Measurements from ENCODE around the gene MGAT4B.
A peak's percentile ranks its signal among the peaks of the same experiment; 100 is the strongest.

The MGAT4B gene

GRCh38 chr5:179825655-179826182 is 19.1 kb upstream of the MGAT4B start:
- no peak for DNase-seq

GRCh38 chr5:179824745-179825112 is 18.1 kb upstream of the MGAT4B start:
- DNase-seq, result no peak

GRCh38 chr5:179823937-179824744 is 17.5 kb upstream of the MGAT4B start:
- DNase-seq, result no peak

DNA sequence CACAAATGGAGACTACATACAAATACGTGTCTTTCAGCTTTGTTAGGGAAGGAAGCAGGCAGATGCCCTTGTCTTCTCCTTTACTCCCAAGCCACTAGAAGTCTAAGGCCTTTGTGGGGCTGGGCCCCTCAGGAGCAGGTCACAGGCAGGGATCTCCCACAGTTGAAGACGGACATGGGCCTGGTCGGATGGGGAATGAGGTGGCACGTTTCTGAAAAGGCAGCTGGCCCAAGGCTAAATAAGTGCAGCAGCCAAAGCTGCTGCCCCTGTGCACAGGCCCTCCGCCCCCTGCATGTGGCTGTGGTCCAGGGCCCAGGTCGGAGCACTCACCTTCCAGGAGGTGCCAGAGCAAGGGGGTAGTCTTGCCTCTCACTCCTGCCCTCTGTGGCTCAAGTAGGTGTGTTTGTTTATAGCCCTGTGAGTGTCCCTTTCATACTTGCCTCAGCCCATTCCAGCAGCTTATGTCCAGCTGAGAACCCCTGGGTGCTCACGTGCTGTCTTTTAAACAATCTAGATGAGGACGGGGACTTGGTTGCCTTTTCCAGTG is 15.9 kb upstream of the MGAT4B start:
- DNase-seq, result no peak

DNA sequence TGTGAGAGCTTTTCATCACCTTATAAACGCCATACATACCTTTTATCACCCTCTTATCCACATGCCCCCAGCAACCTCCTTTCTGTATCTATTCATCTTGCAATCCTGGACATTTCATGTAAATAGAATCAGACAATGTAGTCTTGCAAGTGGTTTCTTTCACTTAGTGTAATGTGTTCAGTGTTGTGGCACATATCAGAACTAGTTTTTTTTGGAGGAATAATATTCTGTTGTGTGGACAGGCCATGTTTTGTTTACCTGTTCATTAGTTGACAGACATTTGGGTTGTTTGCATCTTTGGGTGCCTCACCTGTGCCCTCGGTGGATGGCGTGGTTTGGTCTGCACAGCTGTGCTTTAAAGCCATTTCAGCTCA is 15.4 kb upstream of the MGAT4B start:
- DNase-seq, result no peak

DNA sequence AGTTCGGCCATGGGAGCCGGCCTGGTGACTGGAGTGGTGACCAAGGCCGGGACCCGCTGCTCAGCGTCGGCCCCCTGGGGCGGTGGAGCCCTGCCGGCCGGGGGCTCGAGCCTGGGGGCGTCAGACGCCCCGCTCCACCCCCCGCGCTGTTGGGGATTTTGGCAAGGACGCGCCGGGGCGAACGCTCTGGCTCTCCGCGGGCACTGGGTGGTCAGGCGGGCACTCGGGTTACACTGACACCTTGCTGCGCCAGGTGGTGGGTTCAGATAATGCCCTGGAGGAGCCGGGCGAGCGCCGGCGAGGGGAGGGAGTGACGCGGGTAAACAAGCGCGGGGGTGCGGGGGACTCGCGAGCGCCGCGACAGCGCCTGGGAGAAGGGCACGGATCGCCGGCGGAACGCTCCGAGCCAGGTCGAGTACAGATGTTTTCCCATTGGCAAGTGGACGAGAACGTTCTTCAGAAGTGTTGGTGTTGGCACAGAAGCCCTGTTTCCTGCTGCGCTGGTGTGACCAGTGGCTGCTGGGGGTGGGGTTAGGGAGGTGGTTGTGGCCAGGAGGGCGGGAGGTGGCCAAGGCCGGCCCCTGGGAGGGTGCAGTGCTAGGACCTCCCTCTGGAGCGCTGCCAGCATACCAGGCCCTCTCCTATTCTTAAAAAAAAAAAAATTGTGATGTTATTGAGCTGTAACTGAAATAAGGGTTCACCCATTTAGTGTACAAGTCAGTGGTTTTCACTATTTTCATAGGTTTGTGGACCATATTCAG is 14.8 kb upstream of the MGAT4B start:
- peak; percentile 72 to 76 for DNase-seq

DNA sequence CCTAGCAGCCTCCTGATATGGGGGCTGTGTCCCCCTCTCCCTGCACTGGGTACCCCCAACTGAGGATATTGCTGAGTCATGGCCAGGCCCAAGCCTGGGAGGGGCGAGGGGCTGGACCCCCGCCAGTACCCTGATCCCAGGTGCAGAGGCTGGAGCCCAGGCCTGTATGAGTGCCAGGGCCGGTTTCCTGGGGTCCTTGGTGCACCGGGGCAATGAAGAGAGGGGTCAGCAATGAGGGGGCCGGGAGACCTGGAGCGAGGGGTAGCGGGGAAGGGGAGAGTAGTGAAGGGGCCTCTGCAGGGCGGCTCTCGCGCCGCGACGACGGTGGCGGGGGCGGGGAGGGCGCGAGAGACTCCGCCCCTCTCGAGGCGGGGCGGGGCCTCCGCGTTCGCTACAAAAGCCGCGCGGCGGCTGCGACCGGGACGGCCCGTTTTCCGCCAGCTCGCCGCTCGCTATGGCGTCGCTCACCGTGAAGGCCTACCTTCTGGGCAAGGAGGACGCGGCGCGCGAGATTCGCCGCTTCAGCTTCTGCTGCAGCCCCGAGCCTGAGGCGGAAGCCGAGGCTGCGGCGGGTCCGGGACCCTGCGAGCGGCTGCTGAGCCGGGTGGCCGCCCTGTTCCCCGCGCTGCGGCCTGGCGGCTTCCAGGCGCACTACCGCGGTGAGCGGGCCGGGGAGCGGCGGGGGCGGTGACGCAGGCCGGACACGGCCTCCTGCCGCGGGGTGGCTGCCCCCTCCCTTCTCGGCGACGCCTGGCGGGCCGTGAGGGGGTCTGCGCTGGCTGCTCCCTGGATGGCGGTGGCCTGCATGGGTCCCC is 14.0 kb upstream of the MGAT4B start, which contains the start of gene SQSTM1:
TSS of gene SQSTM1 (plus strand) at position 423 of the 815 bp plus-strand sequence. CDS start at position 455, 32 bp downstream.
- peak; percentile 45 for DNase-seq

DNA sequence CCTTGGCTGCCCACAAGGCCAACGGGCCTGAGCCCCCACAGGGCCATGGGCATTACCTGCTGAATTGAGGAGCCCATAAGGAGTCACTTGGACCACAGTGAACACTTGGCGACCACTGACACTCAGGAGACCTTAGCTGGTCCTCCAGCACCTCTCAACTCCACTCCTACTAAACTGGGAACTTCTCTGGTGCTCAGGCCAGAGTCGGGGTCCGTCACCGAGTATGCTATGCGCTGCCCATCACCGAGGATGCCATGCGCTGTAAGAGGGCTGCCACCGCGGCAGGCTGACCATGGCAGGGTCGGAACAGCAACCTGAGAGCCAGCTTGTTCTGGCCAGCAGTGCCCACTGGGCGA is 13.4 kb upstream of the MGAT4B start:
- DNase-seq, result no peak

DNA sequence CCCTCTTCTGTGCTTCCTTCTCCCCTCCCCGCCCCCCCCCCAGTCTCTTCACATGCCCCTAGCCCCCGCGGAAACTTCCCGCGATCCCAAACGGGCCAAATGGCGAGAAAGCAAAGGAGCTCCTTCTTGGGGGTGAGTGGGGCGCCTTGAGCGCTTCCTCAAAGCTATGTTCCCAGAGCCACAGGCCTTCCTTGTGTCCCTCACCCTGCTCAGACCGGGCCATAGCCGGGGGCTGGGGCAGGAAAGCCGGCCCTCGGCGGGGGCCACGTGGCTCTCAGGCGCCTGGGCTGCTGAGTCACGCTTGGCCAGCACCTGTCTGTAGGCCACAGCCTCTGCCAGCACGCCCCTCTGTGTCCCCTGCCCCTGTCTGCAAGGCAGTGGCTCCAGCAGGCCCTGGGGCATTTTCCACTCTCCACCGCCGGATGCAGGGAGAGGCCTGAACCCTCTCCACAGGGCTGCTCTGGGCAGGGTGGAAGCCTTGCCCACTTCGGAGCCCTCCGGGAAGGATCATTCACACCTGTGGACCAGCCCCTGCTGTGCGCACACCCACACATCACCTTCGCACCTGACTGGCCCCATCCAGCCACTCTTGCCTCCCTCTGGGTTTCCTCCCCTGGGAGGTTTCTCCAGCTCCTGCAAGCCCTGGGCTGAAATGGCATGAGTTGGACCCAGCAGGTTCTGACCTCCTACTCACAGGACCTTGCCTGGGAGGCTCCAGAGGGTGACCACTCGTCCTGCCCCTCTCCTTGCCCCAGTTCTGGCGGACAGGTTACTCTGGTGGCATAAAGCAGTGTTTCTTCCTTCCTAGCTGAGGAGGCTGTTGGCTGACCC is 12.8 kb upstream of the MGAT4B start:
- DNase-seq, result no peak

GRCh38 chr5:179818746-179819295 is 12.2 kb upstream of the MGAT4B start:
- DNase-seq, result peak; percentile 59 to 65

DNA sequence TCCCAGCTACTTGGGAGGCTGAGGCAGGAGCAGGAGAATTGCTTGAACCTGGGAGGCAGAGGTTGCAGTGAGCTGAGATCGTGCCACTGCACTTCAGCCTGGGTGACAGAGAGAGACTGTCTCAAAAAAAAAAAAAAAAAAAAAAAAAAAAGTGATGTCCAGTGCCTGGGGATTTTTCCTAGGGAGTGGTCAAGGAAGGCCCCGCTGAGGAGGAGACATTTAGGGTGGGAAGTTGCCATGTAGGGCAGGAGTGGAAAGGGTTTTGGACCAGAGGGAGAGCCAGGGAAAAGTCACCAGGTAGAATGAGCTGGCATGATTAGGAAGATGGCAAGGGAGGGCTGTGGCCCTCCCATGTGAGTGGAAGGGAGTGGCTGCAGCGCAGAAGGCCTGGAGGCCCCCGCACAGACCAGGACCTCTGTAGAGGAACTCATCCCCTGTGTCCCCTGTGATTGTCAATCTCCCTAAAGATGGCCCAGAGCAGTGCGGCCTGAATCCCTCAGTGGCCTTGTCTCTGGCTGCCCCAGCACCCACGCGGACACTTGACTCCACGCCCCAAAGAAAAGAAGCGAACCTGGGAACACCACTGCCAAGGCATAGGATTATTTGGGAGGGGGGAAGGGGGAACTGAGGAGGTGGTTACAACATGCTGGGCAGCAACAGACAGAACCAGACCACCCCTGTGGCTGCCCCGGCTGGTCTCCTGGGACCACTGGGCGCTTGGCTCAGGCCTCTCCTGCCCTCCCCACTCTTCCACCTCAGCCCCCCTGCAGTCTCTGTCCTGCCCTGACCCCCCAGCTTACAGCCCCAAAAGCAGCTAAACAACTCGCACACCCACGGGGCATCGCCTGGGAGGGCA is 11.5 kb upstream of the MGAT4B start:
- no peak for DNase-seq

DNA sequence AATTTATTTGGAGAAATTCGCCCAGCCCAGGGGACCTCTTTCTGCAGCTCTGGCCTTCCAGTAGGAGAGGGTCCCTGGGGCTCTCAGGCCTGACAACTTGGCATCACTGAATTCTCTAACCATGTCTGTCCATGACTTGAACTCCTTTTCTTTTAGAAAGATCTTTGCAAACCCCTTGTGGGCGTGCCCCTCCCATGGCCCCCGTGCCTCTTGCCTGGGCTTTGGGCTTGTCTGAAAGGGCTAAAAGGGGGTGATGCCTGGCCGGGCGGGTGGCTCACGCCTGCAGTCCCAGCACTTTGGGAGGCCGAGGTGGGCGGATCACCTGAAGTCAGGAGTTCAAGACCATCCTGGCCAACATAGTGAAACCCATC is 10.8 kb upstream of the MGAT4B start:
- DNase-seq, result no peak

DNA sequence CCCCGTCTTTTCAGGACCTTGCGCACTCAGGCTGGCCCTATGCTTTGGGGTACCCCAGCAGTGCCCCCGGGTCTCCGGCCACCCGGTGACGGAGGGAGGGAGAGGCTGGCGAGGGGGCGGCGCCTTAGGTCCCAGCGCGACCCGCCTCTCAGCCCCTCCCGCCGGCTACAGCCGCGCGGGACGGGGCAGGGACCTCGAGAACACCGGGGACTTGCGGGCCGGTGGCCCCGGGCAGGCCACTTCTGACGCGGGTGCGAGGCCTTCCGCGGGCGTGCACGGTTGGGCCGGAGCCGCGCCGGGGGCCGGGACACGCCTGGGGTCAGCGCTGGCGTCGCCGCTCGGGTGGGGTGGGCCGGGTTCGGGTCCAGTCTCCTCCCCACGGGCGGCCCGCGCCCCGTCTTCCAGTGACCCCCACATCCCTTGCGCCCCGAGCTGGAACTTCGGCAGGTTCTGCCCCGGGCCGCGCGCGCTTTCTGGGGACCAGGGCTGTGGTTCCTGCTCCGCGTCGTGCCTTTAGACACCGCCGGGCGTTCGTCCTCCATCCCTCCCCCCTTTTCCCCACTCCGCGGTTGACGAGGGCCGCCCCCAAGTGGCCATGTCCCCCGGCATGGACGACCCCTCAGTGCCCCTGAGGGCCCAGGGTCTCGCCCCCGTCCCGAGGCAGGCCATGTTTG is 10.3 kb upstream of the MGAT4B start:
- DNase-seq, result no peak

- DNase-seq, result no peak
Measured at GRCh38 chr5:179816401-179816795, 9.7 kb upstream of the MGAT4B start.

GRCh38 chr5:179815491-179816249 is 9.0 kb upstream of the MGAT4B start:
- DNase-seq, result no peak

DNA sequence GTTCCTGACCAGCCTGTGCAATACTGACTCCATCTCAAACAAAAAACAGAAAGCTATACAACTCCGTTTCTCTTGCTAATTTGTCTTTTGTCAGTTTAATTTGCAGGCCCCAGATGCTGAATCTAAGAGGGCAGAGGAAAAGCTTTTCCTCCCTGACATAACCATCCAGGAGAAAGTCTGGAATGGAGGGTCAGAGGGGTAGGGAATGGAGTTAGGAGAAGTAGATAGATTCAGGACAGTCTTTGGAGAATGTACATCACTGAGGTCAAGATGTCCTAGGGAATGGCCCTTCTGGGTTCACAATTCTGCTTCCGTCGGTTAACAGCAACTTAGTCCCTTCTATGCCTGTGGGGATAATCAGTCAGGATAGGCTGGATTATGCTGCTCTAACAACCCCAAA is 7.4 kb upstream of the MGAT4B start:
- DNase-seq, result no peak

DNA sequence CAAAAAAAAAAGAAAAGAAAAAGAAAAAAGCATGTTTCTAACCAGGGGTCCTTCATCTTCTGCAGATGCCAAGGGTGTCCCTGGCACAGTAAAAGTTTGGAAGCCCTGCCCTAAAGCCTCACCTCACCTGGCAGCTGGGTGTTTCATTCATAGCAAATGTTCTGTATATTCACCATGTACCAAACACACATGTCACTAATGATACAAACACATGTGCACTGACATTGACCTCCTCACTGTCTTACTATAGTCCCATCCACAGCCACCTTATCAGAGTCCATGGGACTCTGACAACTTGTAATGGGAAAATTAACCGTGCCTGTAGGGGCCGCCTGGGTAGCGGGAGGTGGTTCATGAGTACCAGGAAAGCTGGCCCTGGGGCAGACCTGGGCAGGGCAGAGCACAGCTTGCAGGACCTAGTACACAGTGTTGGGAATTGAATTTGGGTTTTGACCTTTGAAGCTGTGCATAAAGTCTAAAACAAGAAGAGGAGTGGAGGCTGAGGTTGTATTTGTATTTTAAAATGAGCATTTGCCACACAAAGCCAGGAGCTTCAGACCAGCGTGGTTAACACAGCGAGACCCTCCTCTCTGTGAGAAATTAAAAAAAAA is 6.4 kb upstream of the MGAT4B start:
- no peak for DNase-seq

DNA sequence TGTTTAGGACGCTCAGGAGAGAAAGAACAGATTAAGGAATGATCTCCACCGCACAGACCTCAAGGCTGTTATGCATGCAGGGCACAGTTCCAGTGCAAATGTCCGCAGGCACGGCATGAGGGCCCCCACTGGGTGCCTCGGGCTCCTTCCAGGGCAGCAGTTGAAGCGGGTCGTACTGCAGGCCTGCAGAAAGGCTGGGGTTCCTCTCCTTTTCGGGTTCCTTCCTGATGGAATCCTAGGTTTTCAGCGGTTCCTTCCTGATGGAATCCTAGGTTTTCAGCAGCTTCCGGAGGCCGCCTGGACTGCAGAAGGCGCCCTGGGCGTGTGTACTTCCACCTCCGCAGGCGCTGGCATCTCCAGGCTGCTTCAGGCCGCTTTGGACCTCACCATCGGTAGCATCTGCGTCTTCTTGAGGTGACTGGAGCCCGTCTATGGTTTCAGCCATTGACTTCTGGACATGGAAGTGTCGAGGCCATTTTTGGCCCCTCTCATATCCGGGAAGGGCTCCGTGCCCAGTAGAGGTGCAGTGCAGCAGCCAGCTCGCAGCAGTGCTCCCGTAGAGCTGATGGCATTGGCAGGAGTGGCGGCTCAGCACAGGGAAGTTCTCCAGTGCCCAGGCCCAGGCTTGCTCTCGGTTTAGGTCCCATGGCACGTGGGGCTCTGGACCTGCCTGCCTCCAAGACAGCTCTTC is 5.6 kb upstream of the MGAT4B start:
- DNase-seq, result no peak

Measured in Kasumi-1 (cell line).